Measurements from ENCODE around the gene RSL1D1. TPM values are rescaled to one million over a fixed set of nuclear protein-coding genes. Genes with fewer than 3 reads are reported as not detected.

Gene RSL1D1
- total RNA-seq, 1 donor from 2014 or later, result 209 TPM

GRCh38 chr16:11877374-11877773 lies 26.0 kb upstream of the RSL1D1 start:
- H3K9ac ChIP-seq (ENCODE audit: low read length), result no peak overlapping the region
- Mint-ChIP-seq H3K4me3 (ENCODE audit: unreplicated experiment) (no peak overlapping the region), H3K4me1 (ENCODE audit: low read depth, unreplicated experiment) (peaks cover under 1% of the 10 kb centered on the region), H3K9me3 (ENCODE audit: unreplicated experiment) (no peaks in the 10 kb centered on the region), H3K36me3 (ENCODE audit: low read depth, unreplicated experiment) (peaks cover 6% of the 10 kb centered on the region), H3K27me3 (ENCODE audit: low read depth, unreplicated experiment) (no peaks in the 10 kb centered on the region), H3K27ac (ENCODE audit: unreplicated experiment) (no peak overlapping the region)
- H3K4me2 ChIP-seq (ENCODE audit: low read length), result no peak overlapping the region
- no peak overlapping the region for H2AFZ ChIP-seq (ENCODE audit: low read depth, low read length)
- FAIRE-seq (no peak), DNase-seq (ENCODE audit: low read depth) (peak; percentile 19)
- peaks cover 35% of the 10 kb centered on the region for H4K20me1 ChIP-seq (ENCODE audit: insufficient read depth, low read length)
- no peak for TF ChIP-seq EZH2 (IDR thresholded peaks at IDR 0.05; ENCODE audit: insufficient read depth, low read length)
- TF ChIP-seq CTCF (IDR thresholded peaks at IDR 0.05; ENCODE audit: insufficient read depth, low read depth, low read length), result no peak
- no peaks in the 10 kb centered on the region for H3K9me3 ChIP-seq (ENCODE audit: insufficient read depth, low read depth, low read length)
- H3K4me1 ChIP-seq (ENCODE audit: insufficient read depth, low read length), result no peaks in the 10 kb centered on the region
- H3K27ac ChIP-seq (ENCODE audit: low read depth, low read length), result no peak overlapping the region
- peaks cover 46% of the 10 kb centered on the region for H3K36me3 ChIP-seq (ENCODE audit: insufficient read depth, low read length)
- H3K27me3 ChIP-seq (ENCODE audit: insufficient read depth, low read length), result no peaks in the 10 kb centered on the region
- peaks cover 15% of the 10 kb centered on the region for H3K79me2 ChIP-seq (ENCODE audit: insufficient read depth, low read length)
- H3K4me3 ChIP-seq (ENCODE audit: insufficient read depth, low read depth, low read length), result no peak overlapping the region

- Histone ChIP-seq H2AFZ (ENCODE audit: low read depth, low read length) (no peak overlapping the region), H3K9me3 (ENCODE audit: insufficient read depth, low read depth, low read length) (no peaks in the 10 kb centered on the region), H3K27ac (ENCODE audit: low read depth, low read length) (no peak overlapping the region), H3K9ac (ENCODE audit: low read length) (no peak overlapping the region), H3K4me1 (ENCODE audit: insufficient read depth, low read length) (no peaks in the 10 kb centered on the region), H3K27me3 (ENCODE audit: insufficient read depth, low read length) (no peaks in the 10 kb centered on the region), H3K4me3 (ENCODE audit: insufficient read depth, low read depth, low read length) (no peak overlapping the region), H3K4me2 (ENCODE audit: low read length) (no peak overlapping the region), H3K36me3 (ENCODE audit: insufficient read depth, low read length) (peaks cover 45% of the 10 kb centered on the region), H3K79me2 (ENCODE audit: insufficient read depth, low read length) (peaks cover 9% of the 10 kb centered on the region), H4K20me1 (ENCODE audit: insufficient read depth, low read length) (peaks cover 37% of the 10 kb centered on the region)
- TF ChIP-seq CTCF (IDR thresholded peaks at IDR 0.05; ENCODE audit: insufficient read depth, low read depth, low read length) (no peak), EZH2 (IDR thresholded peaks at IDR 0.05; ENCODE audit: insufficient read depth, low read length) (no peak)
- H3K4me3 Mint-ChIP-seq (ENCODE audit: unreplicated experiment), result no peak overlapping the region
- H3K27me3 Mint-ChIP-seq (ENCODE audit: low read depth, unreplicated experiment), result no peaks in the 10 kb centered on the region
- H3K4me1 Mint-ChIP-seq (ENCODE audit: low read depth, unreplicated experiment), result peaks cover 7% of the 10 kb centered on the region
- H3K36me3 Mint-ChIP-seq (ENCODE audit: low read depth, unreplicated experiment), result peaks cover 6% of the 10 kb centered on the region
- no peak overlapping the region for H3K27ac Mint-ChIP-seq (ENCODE audit: unreplicated experiment)
- no peaks in the 10 kb centered on the region for H3K9me3 Mint-ChIP-seq (ENCODE audit: unreplicated experiment)
- no peak for DNase-seq (ENCODE audit: low read depth)
- FAIRE-seq, result no peak
Measured at GRCh38 chr16:11876306-11876705, 25.0 kb upstream of the RSL1D1 start.

- no peaks in the 10 kb centered on the region for H3K27me3 Mint-ChIP-seq (ENCODE audit: low read depth, unreplicated experiment)
- peaks cover 4% of the 10 kb centered on the region for H3K36me3 Mint-ChIP-seq (ENCODE audit: low read depth, unreplicated experiment)
- TF ChIP-seq CTCF (IDR thresholded peaks at IDR 0.05; ENCODE audit: insufficient read depth, low read depth, low read length) (no peak), EZH2 (IDR thresholded peaks at IDR 0.05; ENCODE audit: insufficient read depth, low read length) (no peak)
- H3K27ac Mint-ChIP-seq (ENCODE audit: unreplicated experiment), result no peak overlapping the region
- no peaks in the 10 kb centered on the region for H3K9me3 Mint-ChIP-seq (ENCODE audit: unreplicated experiment)
- no peaks in the 10 kb centered on the region for H3K9me3 ChIP-seq (ENCODE audit: insufficient read depth, low read depth, low read length)
- FAIRE-seq (no peak), DNase-seq (ENCODE audit: low read depth) (no peak)
- no peak overlapping the region for H3K4me3 ChIP-seq (ENCODE audit: insufficient read depth, low read depth, low read length)
- H4K20me1 ChIP-seq (ENCODE audit: insufficient read depth, low read length), result peaks cover 36% of the 10 kb centered on the region
- H3K36me3 ChIP-seq (ENCODE audit: insufficient read depth, low read length), result peaks cover 43% of the 10 kb centered on the region
- no peaks in the 10 kb centered on the region for H3K27me3 ChIP-seq (ENCODE audit: insufficient read depth, low read length)
- H3K4me1 ChIP-seq (ENCODE audit: insufficient read depth, low read length), result no peaks in the 10 kb centered on the region
- H3K9ac ChIP-seq (ENCODE audit: low read length), result no peak overlapping the region
- H2AFZ ChIP-seq (ENCODE audit: low read depth, low read length), result no peak overlapping the region
- H3K4me1 Mint-ChIP-seq (ENCODE audit: low read depth, unreplicated experiment), result peaks cover 10% of the 10 kb centered on the region
- H3K27ac ChIP-seq (ENCODE audit: low read depth, low read length), result no peak overlapping the region
- H3K4me2 ChIP-seq (ENCODE audit: low read length), result no peak overlapping the region
- peaks cover 8% of the 10 kb centered on the region for H3K79me2 ChIP-seq (ENCODE audit: insufficient read depth, low read length)
- H3K4me3 Mint-ChIP-seq (ENCODE audit: unreplicated experiment), result no peak overlapping the region
Measured at GRCh38 chr16:11875721-11876120, 24.4 kb upstream of the RSL1D1 start.
